Activated naive CD4-positive, alpha-beta T cell (primary cell): ENCODE data around the gene ZNF264.
"Not testable (repeated sequence)": the region's sequence is repeated elsewhere in the genome, so short reads cannot be mapped to it uniquely, and the experiment has no call there.

Experiments
- DNase-seq, 4 experiments: peaks; one replicate each; lab custom pipeline; 2025; lab: John Stamatoyannopoulos, UW

Gene ZNF264

DNA sequence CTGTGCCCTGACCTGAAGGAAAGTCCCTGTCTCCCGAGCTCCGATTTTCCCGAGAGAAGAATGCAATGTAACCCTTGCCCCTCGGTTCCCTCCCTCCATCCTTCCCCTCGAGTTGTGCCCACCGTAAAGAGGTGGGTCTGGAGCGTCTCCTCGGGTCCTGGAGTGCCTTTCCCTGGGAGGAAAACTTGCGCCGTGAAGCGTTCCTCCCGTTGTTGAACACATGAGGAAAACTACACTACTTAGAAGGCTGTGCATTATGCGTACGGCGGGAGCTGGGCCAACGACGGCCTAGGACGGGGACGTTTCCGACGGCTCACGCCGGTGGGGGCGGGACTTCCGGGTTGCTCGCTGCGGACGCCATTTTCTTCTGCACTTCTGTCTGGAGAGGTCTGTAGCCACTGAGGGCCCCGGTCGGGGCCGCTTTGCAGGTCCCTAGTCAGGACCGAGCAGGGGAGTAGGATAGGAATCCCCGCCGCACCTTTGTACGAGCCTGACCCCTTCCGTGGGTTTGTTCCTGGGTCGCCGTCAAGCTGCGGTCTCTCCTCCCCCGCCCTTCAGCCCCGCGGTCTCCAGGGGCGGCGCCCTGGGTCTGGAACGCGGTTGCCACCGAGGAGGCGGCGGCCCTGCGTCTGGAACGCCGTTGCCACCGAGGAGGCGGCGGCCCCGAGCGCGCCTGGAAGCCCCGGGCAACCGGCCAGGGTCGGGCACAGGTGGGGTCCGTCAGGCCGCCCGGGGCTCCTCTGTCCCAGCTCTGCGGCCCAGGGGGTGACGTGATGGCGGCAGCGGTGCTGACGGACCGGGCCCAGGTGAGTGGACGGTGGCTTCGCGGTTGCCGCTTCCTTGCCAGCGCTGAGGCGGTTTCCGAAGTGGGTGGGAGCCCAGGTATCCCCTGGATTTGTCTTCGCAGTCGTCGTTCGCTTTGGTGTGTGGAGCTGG, at the start of gene ZNF264:
Gene ZNF264 (plus strand): TSS at position 360 of the 936 bp plus-strand sequence. CDS start 414 bp downstream, at position 774.
- DNase-seq, result peak; percentile 66 to 84 (median 76)

- no peak for DNase-seq
Observed at GRCh38 chr19:57141699-57142098, 49.6 kb upstream of the ZNF264 start.

GRCh38 chr19:57152921-57153320, 38.4 kb upstream of the ZNF264 start:
- DNase-seq, result no peak

DNA sequence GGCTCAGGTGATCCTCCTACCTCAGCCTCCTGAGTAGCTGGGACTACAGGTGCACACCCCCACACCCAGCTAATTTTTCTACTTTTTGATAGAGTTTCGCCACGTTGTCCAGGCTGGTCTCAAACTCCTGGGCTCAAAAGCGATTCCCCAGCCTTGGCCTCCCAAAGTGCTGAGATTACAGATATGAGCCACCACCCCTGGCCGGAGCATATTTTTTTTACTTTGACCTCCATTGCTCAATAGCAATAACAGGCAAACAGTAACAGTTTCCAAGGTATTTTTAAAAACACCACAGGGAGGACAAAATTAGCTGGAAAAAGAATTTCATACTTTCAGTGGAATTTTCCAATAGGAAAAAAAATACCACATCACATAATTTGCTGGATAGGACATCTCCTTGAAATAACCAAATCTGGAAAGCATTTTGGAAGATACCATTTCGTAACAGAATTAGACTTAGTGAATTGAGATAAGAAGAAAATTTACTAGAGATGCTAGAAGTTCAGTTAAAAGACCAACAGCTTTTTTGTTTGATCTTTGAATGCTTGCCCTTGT, 29.2 kb upstream of the ZNF264 start:
- no peak for DNase-seq

DNA sequence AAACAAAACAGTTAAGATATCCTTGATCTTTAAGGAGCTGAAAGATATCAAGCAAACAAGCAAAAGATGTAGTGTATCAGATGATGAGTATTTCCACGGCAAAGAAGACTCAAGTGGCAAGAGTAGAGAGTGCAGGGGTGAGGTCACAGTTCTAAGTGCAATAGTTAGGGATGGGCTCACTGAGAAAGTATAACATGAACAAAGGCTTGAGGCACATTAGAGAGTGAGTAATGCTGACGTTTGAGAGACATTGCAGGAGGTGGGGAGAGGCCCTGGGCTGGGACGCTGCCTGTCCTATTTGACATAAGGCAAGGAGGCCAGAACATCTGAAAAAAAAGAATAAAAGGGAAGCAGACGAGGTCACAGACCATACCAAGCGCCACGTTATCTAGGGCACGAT, 25.5 kb upstream of the ZNF264 start:
- DNase-seq, result no peak

- no peak for DNase-seq
Observed at GRCh38 chr19:57167385-57167784, 23.9 kb upstream of the ZNF264 start, which contains the start of gene DUXA. DUXA (minus strand) TSS chr19:57167485; CDS start chr19:57167443, 42 bp downstream.

- DNase-seq, result no peak
Observed at GRCh38 chr19:57171551-57172081, 19.7 kb upstream of the ZNF264 start.

- DNase-seq, result no peak
Observed at GRCh38 chr19:57190301-57190700, 999 bp upstream of the ZNF264 start.

DNA sequence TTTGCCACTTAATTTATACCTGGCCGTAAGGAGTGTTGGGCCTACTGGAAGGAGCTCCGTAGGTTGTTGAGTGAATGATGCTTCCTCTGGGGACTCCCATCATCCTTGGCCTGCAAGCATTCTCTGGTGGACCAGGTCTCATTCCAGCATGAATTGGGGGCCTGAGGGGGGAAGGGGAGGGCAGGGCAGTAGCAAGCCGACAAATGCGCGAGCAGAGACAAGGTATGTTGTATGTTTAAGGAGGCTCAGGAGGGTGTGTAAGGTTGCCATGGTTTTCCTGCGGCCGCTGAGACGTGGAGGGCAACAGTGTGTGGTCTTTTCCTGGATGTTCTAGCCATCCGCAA, 749 bp downstream of the ZNF264 start:
- DNase-seq, result no peak

DNA sequence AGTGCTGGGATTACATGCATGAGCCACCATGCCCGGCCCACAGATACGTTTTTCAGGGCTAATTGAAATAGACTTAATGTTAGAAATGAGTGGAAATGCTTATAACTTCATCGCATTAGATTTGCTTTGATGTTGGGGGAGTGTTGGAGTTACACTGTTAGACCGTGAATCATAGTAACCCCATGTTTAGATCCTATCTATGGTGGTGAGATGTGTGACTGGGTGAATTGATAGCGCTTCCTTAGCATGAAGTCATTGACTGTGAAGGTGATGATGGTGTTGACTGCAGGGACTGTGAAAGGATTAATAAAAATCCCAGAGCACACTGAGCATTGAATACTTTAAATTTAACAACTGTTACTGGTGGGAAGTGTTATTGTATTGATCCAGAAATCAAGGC, 1.7 kb downstream of the ZNF264 start:
- no peak for DNase-seq

GRCh38 chr19:57197874-57198273, 6.6 kb downstream of the ZNF264 start:
- not testable (repeated sequence) for DNase-seq

GRCh38 chr19:57202160-57202559, 10.9 kb downstream of the ZNF264 start:
- no peak for DNase-seq

GRCh38 chr19:57210381-57210780, 19.1 kb downstream of the ZNF264 start:
- no peak for DNase-seq

DNA sequence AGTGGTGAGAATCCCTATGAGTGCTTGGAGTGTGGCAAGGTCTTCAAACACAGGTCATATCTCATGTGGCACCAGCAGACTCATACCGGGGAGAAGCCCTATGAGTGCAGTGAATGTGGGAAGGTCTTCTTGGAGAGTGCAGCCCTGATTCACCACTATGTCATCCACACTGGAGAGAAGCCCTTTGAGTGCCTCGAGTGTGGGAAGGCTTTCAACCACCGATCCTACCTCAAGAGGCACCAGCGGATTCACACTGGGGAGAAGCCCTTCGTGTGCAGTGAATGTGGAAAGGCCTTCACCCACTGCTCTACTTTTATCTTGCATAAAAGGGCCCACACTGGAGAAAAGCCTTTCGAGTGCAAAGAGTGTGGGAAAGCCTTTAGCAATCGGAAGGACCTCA, 20.8 kb downstream of the ZNF264 start:
- no peak for DNase-seq

- no peak for DNase-seq
Observed at GRCh38 chr19:57227502-57227901, 36.2 kb downstream of the ZNF264 start.

- no peak for DNase-seq
Observed at GRCh38 chr19:57231686-57232085, 40.4 kb downstream of the ZNF264 start.

- no peak for DNase-seq
Observed at GRCh38 chr19:57233207-57233606, 41.9 kb downstream of the ZNF264 start.

GRCh38 chr19:57239982-57240310, 48.6 kb downstream of the ZNF264 start:
- DNase-seq, result no peak

DNA sequence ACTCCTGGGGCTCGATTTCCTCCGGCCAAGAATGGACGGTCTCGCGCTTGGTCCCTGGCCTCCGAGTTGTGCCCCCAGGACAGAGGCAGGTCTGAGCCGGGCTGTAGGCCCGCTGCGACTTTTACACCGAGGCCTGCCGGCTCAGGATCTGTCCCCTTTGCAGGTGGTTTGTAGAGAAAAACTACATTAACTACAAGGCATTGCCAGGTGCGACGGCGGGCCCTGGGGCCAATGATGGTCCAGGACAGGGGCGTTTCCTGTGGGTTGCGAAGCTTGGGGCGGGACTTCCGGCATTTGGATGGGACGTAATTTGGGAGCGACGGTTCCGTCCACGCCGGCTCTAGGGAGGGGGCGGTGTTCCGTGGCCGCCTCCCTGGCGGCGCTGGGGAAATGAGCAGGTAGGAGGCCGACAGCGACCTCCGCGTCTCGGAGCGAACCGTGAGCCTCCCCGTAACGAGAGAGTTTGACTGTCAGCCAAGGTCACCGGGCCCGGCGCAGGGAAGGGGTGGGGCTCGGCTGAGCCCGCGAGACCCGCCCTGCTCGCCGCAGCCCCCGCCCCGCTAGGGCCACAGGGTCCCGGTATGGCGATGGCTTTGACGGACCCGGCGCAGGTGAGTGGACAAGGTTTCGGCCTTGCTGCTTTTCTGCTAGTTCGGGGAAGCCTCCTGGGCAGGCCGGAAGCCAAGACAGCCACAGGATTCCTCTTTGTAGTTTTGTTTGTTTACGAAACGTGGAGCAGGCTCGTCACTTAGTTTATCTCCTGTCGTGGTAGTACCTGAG, 49.2 kb downstream of the ZNF264 start, which contains the start of gene ZNF805:
Gene ZNF805 (plus strand): TSS at position 322 of the 780 bp plus-strand sequence. CDS start 260 bp downstream, at position 582.
- DNase-seq, result peak; percentile 80 to 94 (median 93)

DNA sequence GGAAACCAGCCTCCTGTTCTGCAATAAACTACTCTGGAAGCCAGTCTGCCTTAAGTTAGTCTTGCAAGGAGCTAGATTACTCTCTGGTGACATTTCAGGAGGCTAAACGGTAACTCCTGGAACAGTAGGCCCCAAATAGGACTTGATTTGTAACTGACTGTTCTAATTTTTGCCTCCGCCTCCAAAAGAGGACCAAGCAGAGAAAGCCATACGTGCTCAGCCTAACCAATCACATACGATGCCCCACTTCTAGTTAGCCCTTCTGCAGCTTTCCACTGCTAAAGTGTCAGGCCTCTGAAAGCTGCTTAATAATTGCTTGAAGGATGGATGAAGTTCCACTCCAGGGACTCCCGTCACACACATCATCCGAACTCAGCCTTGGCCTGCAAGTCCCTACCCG, 49.9 kb downstream of the ZNF264 start:
- no peak for DNase-seq

DNA sequence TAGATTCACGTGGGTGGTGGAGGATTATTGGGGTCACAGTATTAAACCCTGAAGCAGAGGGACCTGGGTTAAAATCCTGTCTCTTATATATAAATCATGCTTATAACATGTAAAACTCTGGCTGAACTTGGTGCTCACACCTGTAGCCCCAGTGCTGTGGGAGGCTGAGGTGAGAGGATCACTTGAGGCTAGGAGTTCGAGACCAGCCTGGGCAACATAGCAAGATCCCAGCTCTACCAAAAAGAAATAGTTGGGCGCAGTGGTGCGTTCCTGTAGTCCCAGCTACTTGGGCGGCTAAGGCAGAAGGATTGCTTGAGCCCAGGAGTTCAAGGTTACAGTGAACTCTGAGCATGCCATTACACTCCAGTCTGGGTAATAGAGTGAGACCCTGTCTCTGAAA, 51.5 kb downstream of the ZNF264 start:
- DNase-seq, result no peak

DNA sequence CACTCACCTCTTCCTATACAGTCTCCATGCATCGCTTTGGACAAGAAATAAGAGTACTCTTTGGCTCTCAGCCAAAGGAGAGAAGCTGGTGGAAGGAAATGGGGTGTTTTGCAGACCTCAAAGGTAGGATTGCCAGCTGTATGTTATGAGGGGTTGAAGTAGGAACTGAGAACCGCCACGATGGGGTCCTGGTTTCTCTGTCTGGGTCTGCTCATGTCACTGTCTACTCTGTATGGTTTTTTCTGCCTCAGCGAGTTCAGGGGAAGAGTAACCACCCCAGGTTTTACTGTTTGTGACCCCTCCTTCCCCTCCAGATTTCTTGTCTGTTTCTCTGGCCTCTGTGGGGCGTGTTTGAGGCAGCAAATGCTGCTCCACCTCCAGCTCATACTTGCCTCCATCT, 53.2 kb downstream of the ZNF264 start:
- no peak for DNase-seq
